LNCAP (cell line): ENCODE measurements around the gene UXT.

Experiments used
- TF ChIP-seq, protein P1 (sequence below): fragments of 450-650 bp; IDR thresholded peaks from 2 replicates; pipeline ENCODE4 v1.5.1; 2017; ENCODE audit warnings: mild to moderate bottlenecking

UXT gene

GRCh38 chrX:47651043-47651905, 7.7 kb downstream of the UXT start:
- TF ChIP-seq, protein P1, sequence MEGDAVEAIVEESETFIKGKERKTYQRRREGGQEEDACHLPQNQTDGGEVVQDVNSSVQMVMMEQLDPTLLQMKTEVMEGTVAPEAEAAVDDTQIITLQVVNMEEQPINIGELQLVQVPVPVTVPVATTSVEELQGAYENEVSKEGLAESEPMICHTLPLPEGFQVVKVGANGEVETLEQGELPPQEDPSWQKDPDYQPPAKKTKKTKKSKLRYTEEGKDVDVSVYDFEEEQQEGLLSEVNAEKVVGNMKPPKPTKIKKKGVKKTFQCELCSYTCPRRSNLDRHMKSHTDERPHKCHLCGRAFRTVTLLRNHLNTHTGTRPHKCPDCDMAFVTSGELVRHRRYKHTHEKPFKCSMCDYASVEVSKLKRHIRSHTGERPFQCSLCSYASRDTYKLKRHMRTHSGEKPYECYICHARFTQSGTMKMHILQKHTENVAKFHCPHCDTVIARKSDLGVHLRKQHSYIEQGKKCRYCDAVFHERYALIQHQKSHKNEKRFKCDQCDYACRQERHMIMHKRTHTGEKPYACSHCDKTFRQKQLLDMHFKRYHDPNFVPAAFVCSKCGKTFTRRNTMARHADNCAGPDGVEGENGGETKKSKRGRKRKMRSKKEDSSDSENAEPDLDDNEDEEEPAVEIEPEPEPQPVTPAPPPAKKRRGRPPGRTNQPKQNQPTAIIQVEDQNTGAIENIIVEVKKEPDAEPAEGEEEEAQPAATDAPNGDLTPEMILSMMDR = no peak

DNA sequence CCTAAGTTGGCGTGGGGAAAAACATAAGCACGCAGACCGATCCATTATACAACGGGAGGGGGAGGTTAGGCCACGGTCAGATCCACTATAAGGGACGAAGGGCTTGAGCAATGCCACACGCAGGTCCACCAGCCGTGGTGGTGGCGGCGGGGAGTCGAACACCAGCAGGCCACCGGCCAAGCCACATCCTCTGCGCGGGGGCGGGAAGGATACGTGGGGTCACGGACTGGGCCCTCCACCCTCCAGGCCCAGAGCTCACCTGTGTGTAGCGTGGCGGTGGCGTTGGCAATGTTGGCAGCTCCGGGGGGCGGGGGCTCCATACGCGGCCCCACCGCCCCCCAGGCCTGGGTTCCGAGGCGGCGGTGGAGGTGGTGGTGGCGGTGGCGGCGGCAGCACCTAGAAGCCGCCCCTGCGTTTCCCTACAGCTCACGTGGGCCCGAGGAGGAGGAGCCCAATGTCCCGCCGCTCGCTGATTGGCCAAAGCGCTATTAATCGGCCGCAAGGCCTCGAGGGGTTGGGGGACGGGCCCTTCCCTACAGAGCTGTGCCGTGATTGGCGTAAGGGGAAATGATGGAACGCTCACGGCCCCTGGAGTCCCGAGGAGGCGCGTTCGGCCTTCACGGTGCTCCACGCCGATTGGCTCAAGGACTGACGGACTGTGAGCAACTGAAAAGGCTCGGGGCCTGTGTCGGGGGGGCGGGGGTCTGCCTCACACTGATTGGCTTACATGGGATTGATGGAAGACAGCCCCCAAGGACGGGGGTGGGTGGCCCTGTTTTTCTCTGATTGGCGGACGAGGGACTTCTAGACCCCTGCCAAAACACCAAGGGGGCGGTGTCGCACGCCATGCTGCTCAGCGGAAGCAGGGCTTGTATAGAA, 8.6 kb downstream of the UXT start, which contains the start of gene ELK1:
ELK1 (minus strand) TSS at position 400 of the 879 bp plus-strand sequence. CDS start 9,122 bp downstream, outside the sequence.
- TF ChIP-seq, protein P1 = no peak

DNA sequence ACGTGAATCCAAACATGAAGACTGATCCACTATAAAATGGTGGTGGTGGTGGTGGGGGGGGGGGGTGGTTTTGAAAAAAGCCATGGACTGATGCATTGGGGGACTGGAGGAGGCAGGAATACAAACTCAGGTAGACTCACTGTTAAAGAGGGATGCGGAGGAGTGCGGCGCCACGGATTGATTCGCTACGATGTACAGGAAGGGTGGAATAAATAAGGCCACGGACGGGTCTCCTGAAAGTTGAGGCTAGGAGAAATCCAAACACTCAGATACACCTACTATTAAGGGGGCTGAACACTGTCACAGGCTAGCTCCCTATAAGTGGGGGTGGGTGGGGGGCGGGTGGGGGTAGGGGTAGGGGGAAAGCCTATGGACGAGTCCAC, 9.2 kb downstream of the UXT start:
- TF ChIP-seq, protein P1 = no peak

GRCh38 chrX:47649271-47649670, 9.7 kb downstream of the UXT start:
- TF ChIP-seq, protein P1 = no peak

DNA sequence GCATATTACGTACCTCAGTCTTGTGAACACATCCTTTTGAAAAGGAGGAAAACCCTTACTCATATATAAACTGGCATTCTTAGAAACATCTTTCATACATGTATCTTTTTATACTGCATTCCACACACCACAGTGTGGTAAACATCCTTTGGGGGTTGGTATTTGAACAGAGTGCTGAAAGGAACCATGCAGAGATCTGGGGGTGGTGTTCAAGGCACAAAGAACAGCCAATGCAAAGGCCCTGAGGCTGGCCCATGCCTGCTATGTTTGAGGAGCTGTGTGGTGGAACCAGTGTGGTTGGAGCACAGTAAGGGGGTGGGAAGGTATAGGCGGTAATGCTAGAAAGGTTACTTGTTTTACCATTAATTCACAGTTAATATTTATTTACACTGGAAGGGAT, 10.6 kb downstream of the UXT start:
- TF ChIP-seq, protein P1 = no peak

DNA sequence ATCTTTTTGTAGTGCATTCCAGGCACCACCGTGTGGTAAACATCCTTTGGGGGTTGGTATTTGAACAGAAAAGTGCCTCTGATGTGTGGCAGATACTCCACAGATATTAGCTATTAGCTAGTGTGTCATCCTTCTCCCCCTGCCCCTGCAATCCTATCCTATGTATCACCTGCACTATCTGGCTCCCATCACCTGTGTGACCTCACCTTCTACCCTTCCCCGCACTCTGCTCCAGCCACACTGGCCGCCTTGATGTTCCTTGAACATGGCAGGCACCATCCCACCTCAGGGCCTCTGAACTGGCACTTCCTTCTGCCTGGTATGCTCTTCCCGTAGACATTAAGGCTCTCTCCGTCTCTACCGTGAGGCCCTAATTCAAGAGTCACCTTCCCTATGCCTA, 12.3 kb downstream of the UXT start:
- TF ChIP-seq, protein P1 = no peak

DNA sequence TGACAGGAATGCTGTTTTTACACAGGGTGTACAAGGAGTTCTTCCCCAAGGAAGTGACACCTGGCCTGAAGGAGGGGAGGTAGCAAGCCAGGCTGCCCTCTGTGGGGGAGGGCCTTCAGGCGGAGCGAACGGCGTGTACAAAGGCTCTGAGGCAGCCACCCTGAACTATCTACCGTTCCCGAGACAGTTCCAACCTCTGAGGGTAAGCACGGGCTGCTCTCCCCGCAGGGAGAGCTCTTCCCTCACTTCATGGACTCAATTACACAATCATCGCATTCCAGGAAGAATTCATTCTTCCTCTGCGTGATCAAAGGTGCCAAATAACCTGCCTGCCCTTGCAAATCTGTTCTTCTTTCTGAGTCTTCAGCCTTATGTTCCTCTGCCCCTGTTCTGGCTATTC, 13.4 kb downstream of the UXT start:
- TF ChIP-seq, protein P1 = no peak
